Astrocyte (in vitro differentiated cells and primary cell): ENCODE results near the gene BTBD6. TPM values are rescaled to one million over a fixed set of nuclear protein-coding genes. Genes with fewer than 3 reads are reported as not detected.

Experiments
- DNase-seq: peaks from one replicate; pipeline ENCODE4 v3.0.0-alpha.2; 2010; ENCODE audit warnings: low read depth
- FAIRE-seq: peaks from 2 replicates; lab custom pipeline; 2011; peaks lifted over from hg19 to GRCh38; lab: Jason Lieb, UNC
- H2AFZ ChIP-seq: 2 replicates; pipeline ENCODE4 v1.6.0; 2012; ENCODE audit warnings: low read depth, low read length, inconsistent platforms
- H3K27ac ChIP-seq: 2 replicates; pipeline ENCODE4 v1.5.1; 2011; ENCODE audit warnings: low read depth, low read length, inconsistent platforms
- H3K27me3 ChIP-seq: 2 replicates; pipeline ENCODE4 v1.6.0; 2011; ENCODE audit warnings: low read length, inconsistent platforms; ENCODE audit not compliant: insufficient read depth
- H3K36me3 ChIP-seq: 2 replicates; pipeline ENCODE4 v1.5.1; 2011; ENCODE audit warnings: low read length, inconsistent platforms; ENCODE audit not compliant: insufficient read depth
- H3K4me1 ChIP-seq: 2 replicates; pipeline ENCODE4 v1.5.1; 2011; ENCODE audit warnings: low read length, inconsistent platforms; ENCODE audit not compliant: insufficient read depth
- H3K4me2 ChIP-seq: 2 replicates; pipeline ENCODE4 v1.6.0; 2012; ENCODE audit warnings: low read length, inconsistent platforms
- H3K4me3 ChIP-seq: 2 replicates; pipeline ENCODE4 v1.5.1; 2011; ENCODE audit warnings: low read depth, mild to moderate bottlenecking, low read length, inconsistent platforms; ENCODE audit not compliant: insufficient read depth
- H3K79me2 ChIP-seq: 2 replicates; pipeline ENCODE4 v1.6.0; 2012; ENCODE audit warnings: mild to moderate bottlenecking, low read length, inconsistent platforms; ENCODE audit not compliant: insufficient read depth
- H3K9ac ChIP-seq: 2 replicates; pipeline ENCODE4 v1.6.0; 2012; ENCODE audit warnings: mild to moderate bottlenecking, low read length, inconsistent platforms
- H3K9me3 ChIP-seq: 2 replicates; pipeline ENCODE4 v1.5.1; 2012; ENCODE audit warnings: low read depth, mild to moderate bottlenecking, low read length, inconsistent platforms; ENCODE audit not compliant: insufficient read depth
- H4K20me1 ChIP-seq: 2 replicates; pipeline ENCODE4 v1.6.0; 2012; ENCODE audit warnings: low read length, inconsistent platforms; ENCODE audit not compliant: insufficient read depth
- H3K27ac Mint-ChIP-seq: one replicate; pipeline ENCODE4 v1.8.0; 2021; ENCODE audit warnings: mild to moderate bottlenecking, mixed read lengths; ENCODE audit not compliant: unreplicated experiment
- H3K27me3 Mint-ChIP-seq: one replicate; pipeline ENCODE4 v1.8.0; 2021; ENCODE audit warnings: low read depth, mixed read lengths; ENCODE audit not compliant: unreplicated experiment
- H3K36me3 Mint-ChIP-seq: one replicate; pipeline ENCODE4 v1.8.0; 2021; ENCODE audit warnings: low read depth, mixed read lengths; ENCODE audit not compliant: unreplicated experiment
- H3K4me1 Mint-ChIP-seq: one replicate; pipeline ENCODE4 v1.8.0; 2021; ENCODE audit warnings: low read depth, mixed read lengths; ENCODE audit not compliant: unreplicated experiment
- H3K4me3 Mint-ChIP-seq: one replicate; pipeline ENCODE4 v1.8.0; 2021; ENCODE audit warnings: mild to moderate bottlenecking, moderate library complexity, mixed read lengths; ENCODE audit not compliant: unreplicated experiment
- H3K9me3 Mint-ChIP-seq: one replicate; pipeline ENCODE4 v1.8.0; 2021; ENCODE audit warnings: mild to moderate bottlenecking, mixed read lengths; ENCODE audit not compliant: unreplicated experiment
- CTCF ChIP-seq: IDR thresholded peaks from 2 replicates; pipeline ENCODE4 v1.5.1; 2011; ENCODE audit warnings: low read depth, mild to moderate bottlenecking, inconsistent platforms, low read length, moderate library complexity; ENCODE audit not compliant: insufficient read depth
- EZH2 ChIP-seq: IDR thresholded peaks from 2 replicates; pipeline ENCODE4 v1.6.1; 2012; ENCODE audit warnings: mild to moderate bottlenecking, low read length, inconsistent platforms; ENCODE audit not compliant: insufficient read depth
- total RNA-seq: library from RNA; stranded (reverse); gene quantifications from 2 replicates; pipeline ENCODE4 v1.2.1, GENCODE V29; 2021

The BTBD6 gene
- total RNA-seq, 1 donor from 2014 or later = 25.1 TPM

- FAIRE-seq = no peak
- H3K9me3 Mint-ChIP-seq = no peaks in the 10 kb centered on the region
- H3K27ac Mint-ChIP-seq = no peak overlapping the region
These were observed 41.5 kb upstream of the BTBD6 start for GRCh38 chr14:105206873-105207272.

GRCh38 chr14:105207460-105207901, 40.9 kb upstream of the BTBD6 start:
- FAIRE-seq (no peak), DNase-seq (no peak)
- Mint-ChIP-seq H3K27ac (no peak overlapping the region), H3K36me3 (no peaks in the 10 kb centered on the region), H3K9me3 (no peaks in the 10 kb centered on the region), H3K27me3 (no peaks in the 10 kb centered on the region), H3K4me1 (no peaks in the 10 kb centered on the region), H3K4me3 (no peak overlapping the region)
- H3K9me3 ChIP-seq = no peaks in the 10 kb centered on the region
- no peaks in the 10 kb centered on the region for H3K79me2 ChIP-seq
- H3K9ac ChIP-seq = no peak overlapping the region
- H3K4me2 ChIP-seq = no peak overlapping the region
- no peaks in the 10 kb centered on the region for H3K27me3 ChIP-seq
- H2AFZ ChIP-seq = no peak overlapping the region
- no peaks in the 10 kb centered on the region for H3K4me1 ChIP-seq
- no peaks in the 10 kb centered on the region for H3K36me3 ChIP-seq
- H3K4me3 ChIP-seq = no peak overlapping the region
- no peak overlapping the region for H3K27ac ChIP-seq
- TF ChIP-seq CTCF (no peak), EZH2 (no peak)
- H4K20me1 ChIP-seq = peaks cover 6% of the 10 kb centered on the region

More at GRCh38 chr14:105206873-105207272, 41.5 kb upstream of the BTBD6 start:
- H3K4me1 ChIP-seq = no peaks in the 10 kb centered on the region
- no peaks in the 10 kb centered on the region for H3K27me3 Mint-ChIP-seq
- no peaks in the 10 kb centered on the region for H3K36me3 ChIP-seq
- H3K36me3 Mint-ChIP-seq = no peaks in the 10 kb centered on the region
- H3K4me2 ChIP-seq = no peak overlapping the region
- no peaks in the 10 kb centered on the region for H3K79me2 ChIP-seq
- H2AFZ ChIP-seq = no peak overlapping the region
- no peak overlapping the region for H3K4me3 Mint-ChIP-seq
- no peak overlapping the region for H3K4me3 ChIP-seq
- H3K9me3 ChIP-seq = no peaks in the 10 kb centered on the region
- TF ChIP-seq EZH2 (no peak), CTCF (no peak)
- H4K20me1 ChIP-seq = peaks cover under 1% of the 10 kb centered on the region
- no peak for DNase-seq
- H3K4me1 Mint-ChIP-seq = no peaks in the 10 kb centered on the region
- H3K27ac ChIP-seq = no peak overlapping the region
- H3K9ac ChIP-seq = no peak overlapping the region
- no peaks in the 10 kb centered on the region for H3K27me3 ChIP-seq

GRCh38 chr14:105207996-105208737, 40.2 kb upstream of the BTBD6 start:
- Histone ChIP-seq H3K9ac (no peak overlapping the region), H3K9me3 (no peaks in the 10 kb centered on the region), H3K4me3 (no peak overlapping the region), H3K27ac (no peak overlapping the region), H3K4me1 (no peaks in the 10 kb centered on the region), H3K27me3 (no peaks in the 10 kb centered on the region), H3K36me3 (no peaks in the 10 kb centered on the region), H2AFZ (no peak overlapping the region), H3K4me2 (no peak overlapping the region), H4K20me1 (peaks cover 10% of the 10 kb centered on the region), H3K79me2 (no peaks in the 10 kb centered on the region)
- Mint-ChIP-seq H3K4me3 (no peak overlapping the region), H3K27me3 (no peaks in the 10 kb centered on the region), H3K9me3 (no peaks in the 10 kb centered on the region), H3K36me3 (no peaks in the 10 kb centered on the region), H3K4me1 (no peaks in the 10 kb centered on the region), H3K27ac (no peak overlapping the region)
- FAIRE-seq (no peak), DNase-seq (no peak)
- TF ChIP-seq EZH2 (no peak), CTCF (no peak)
